Renal cortical epithelial cell (primary cell): ENCODE data around the gene PLLP. TPM values are rescaled to one million over a fixed set of nuclear protein-coding genes. Genes with fewer than 3 reads are reported as not detected.
A peak's percentile ranks its signal among the peaks of the same experiment; 100 is the strongest.
"Not testable (repeated sequence)": the region's sequence is repeated elsewhere in the genome, so short reads cannot be mapped to it uniquely, and the experiment has no call there.

ENCODE experiments used
- DNase-seq: peaks from one replicate; pipeline ENCODE4 v3.0.0-alpha.2; 2011; ENCODE audit warnings: low read depth
- total RNA-seq: library from RNA; depleted of rRNA; stranded (reverse); fragments of >200 nt; gene quantifications from 2 replicates; pipeline ENCODE4 v1.2.3, GENCODE V29; 2014

The PLLP gene
- total RNA-seq, 1 donor from 2014 or later, result 20.6 TPM

DNA sequence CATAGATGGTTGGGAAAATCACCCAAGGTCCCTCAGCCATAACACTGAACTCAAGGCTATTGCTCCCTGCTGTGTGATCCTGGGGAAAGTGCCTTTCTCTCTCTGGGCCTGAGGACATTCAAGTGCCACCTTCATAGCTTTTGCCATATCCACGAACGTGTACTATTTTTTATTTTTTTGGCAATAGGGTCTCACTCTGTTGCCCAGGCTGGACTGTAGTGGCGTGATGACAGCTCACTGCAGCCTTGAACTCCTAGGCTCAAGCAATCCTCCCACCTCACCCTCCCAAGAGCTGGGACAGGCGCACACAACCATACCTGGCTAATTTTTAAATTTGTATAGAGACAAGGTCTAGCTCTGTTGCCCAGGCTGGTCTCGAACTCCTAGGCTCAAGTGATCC, 10.6 kb downstream of the PLLP start:
- no peak for DNase-seq

DNA sequence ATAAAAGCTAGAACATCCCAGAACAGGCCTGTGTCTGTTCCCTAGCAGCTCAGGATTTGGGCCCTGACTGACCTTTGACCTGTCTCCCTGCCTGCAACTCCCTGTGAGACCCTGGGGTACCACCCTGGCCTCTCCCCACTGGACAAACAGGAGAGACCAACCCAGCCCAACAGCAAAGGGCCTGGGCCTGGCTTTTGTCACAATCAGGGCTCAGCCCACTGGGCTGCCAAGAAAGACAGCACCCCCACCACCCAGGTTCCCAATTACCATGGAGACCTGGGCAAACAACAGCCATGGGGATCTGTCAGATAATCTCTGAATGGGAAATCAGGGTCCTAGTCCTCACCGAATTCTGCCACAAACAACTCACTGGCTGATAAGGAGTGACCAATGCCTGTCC, 11.1 kb downstream of the PLLP start:
- no peak for DNase-seq

DNA sequence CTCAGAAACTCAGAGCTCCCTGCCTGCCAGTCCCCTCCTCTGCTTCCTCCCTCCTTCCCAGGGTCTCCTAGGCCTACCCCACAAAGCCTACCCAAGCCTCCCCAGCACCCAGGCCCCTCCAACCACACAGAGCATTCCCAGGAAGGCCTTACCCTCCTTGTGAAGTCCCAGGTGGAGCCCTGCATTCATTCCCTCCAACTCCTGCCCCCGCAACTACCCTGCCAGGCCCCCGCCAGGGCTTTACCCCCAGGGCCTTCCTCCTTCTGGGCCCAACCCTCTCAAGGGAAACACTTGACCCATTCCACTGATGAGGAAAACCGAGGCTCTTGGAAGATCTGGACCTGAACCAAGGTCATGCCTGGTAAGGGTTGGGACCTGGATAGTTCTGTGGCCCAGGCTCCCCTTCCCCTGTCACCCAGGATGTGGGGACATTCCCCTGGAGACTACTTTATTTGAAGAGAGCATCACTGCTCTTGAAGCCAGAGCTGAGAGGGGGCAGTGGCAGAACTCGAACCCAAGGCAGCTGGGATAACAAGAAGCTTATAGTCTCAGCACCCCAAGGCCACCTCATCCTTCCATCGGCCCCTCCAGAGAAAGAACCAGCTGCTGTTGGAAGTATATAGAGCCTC, 12.5 kb downstream of the PLLP start:
- DNase-seq, result no peak

DNA sequence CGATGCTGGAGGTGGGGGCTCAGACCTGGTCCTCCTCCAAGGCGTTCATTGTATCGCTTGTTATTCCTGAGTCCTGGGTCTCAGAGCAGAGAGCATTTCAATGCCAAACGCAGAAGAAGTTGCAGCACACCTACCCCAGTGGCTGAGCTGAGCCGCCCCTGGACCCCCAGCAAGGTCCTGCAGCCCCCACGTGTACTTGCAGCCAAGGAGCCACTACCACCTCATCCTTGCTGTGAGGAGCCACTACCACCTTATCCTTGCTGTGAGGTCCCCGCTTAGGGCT, 13.5 kb downstream of the PLLP start:
- DNase-seq, result no peak

DNA sequence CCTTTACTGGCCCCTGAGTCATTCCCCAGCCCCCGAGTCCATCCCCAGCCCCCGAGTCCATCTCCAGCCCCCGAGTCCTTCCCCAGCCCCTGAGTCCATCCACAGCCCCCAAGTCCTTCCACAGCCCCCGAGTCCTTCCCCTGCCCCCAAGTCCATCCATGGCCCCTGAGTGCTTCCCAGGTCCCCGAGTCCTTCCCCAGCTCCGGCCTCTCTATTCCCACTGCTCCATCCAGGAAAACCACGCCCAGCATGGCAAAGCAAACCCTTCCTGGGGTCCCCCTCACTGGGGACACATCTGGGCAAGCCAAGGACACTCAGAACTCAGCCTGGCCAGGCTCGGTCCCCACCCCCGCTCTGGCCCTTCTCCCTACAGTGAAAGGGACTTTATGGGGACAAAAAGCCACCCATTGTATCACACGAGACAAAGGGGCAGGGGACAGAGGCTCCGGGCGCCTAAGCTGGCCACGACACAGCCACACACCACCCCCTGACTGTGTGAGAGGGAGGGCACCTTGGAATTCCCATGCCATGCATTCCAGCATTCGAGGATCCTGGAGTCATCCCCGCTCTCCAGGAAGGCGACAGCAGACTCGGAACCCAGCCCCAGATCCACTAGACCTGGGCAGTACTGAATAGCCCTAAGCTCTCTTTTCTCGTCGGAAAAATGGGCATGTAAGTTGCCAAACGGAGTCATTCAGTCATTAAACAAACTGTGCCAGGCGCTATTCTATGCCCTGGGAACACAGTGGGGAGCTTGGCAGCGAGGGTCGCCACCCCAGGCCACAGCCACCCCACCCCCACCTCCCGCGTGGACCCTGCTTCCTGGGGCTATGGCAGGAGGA, 14.0 kb downstream of the PLLP start:
- DNase-seq, result no peak

DNA sequence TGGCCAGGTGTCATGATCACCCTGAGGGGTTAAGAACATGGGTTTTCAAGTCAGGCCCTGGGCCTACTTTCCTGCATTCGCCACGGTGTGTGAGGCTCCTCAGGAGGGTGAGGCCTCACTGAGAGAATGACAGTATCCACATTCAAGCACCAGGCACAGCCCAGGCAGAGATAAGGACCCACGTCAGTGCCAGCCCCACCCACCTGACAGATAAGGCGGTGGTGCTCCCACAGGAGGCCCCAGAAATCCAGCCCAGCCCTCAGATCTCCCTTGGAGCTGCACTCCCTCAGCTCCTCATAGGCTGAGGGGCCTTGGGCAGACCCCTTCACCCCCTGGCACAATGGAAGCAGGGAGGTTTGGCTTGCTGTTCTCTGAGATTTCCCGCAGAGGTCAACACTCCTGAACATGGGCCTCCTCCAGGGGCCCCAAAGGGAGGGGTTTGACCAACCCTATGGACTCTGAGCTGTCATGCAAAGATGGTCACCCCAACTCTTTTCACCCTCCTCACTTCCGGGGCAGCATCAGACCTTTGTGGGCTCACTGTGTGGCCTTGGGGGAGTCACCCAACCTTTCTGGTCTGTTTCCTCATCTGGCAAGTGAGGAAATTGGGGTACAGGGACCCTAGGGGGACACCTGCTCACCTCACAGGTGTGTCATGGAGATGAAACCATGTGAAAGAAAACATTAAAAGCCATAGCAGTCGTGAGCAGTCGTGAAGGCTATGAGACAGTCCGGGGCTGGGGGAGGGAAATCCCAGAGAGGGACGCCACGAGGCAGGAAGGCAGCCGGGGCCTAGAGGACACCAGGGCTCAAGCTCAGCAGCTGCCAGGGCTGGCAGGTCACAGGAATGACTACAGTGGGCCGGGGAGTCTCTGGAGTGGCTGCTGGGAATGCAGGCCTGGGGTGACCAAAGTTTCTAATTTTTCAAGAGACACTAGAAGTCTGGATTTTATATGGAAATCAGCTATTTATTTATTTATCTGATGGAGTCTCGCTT, 15.4 kb downstream of the PLLP start:
- DNase-seq, result no peak

DNA sequence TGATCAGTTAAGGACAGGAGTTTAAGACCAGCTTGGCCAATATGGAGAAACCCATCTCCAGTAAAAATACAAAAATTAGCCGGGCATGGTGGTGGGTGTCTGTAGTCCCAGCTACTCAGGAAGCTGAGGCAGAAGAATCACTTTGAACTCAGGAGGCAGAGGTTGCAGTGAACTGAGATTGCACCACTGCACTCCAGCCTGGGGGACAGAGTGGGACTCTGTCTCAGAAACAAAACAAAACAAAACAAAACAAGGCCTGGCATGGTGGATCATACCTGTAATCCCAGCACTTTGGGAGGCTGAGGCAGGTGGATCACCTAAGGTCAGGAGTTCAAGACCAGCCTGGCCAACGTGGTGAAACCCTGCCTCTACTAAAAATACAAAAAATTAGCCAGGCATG, 17.1 kb downstream of the PLLP start:
- not testable (repeated sequence) for DNase-seq

DNA sequence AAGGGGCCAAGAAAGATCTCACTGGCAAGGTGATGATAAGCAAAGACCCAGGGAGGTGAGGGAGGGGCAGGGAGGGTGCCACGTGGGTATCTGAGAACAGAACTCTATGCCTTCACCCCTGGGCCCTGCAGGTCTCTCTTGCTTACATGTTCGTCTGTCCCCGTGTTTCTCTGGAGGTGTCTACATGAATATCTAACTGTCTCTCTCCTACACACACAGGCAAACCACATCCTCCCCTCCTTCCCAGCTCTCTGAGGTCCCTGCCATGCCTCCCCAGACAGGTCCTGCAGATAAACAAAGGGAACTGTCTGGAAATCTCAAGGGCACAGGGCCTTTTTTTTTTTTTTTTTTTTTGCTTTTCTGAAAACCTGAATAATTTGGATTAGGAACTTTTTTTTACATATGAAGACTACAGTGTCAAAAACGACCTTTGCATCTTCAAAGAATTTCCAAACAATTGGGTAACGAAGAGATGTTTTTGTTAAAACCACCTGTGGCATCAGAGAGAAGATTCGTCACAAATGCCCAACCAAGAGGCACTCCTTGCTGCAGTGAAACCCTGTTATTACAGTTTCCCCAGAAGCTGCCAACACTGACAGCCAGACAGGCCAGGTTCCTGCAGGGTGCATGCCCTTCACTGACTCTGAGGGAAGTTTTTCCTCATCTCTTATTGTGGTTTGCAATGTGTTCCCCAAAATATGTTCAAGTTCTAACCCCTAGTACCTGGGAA, 17.8 kb downstream of the PLLP start:
- peak; percentile 35 for DNase-seq

DNA sequence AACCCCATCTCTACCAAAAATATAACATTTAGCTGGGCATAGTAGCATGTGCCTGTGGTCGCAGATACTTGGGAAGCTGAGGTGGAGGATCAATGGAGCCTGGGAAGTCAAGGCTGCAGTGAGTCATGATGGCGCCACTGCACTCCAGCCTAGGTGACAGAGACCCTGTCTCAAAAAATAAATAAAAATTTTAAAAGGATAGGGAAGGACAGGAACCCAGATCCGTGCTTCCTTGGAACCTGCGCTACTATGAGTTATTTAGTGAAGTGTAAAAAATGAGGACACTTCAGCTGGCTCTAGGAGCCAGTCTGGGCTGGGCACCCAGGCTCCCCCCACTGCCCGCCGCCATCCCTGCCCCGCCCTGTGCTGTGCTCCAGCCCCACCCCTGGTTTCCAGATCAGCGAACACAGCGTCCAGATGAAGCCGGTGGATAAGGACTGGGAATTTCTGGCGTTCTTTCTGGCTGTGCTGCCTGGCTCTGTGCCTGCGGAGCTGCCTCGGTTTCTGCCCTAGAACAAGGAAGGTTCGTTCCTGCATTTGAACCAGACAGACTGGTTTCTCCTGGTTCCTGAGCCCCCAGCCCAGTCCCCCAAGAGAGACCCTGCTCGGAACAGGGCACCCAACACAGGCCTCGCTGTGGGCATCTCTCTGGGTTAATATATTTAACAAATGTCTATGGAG, 18.5 kb downstream of the PLLP start:
- DNase-seq, result peak; percentile 84

DNA sequence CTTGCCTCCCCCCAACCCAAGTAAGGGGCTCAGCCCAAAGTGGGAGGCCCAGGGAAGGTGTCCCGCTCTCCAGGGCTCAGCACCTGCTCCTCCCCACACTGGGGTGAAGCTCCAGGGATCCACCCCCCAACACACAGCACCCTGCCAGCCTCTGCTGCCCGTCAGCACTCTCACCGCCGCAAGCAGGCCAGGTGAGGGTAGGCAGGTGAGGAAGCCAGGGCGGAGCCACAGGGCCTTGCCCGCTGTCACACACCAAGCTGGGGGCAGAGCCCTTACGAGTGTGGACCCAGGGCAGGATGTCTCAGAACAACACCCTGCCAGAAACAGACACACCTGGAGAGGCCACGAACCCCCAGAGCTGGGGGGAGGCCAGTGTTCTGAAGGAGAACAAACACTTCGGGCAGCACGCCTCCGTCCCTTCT, 19.5 kb downstream of the PLLP start:
- no peak for DNase-seq

DNA sequence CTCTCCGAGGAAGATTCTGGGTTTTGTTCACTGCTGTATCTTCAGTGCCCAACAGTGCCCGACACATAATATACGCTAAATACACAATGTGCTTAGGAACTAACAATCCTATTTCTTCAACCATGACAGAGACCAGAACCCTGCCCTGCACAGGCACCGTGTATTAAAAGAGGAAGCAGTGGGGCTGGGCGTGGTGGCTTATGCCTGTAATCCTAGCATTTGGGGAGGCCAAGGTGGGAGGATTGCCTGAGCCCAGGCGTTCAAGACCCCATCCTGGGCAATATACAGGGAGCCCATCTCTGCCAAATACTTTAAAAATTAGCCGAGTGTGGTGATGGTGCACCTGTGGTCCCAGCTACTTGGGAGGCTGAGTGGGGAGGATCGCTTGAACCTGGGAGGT, 20.1 kb downstream of the PLLP start:
- DNase-seq, result no peak

DNA sequence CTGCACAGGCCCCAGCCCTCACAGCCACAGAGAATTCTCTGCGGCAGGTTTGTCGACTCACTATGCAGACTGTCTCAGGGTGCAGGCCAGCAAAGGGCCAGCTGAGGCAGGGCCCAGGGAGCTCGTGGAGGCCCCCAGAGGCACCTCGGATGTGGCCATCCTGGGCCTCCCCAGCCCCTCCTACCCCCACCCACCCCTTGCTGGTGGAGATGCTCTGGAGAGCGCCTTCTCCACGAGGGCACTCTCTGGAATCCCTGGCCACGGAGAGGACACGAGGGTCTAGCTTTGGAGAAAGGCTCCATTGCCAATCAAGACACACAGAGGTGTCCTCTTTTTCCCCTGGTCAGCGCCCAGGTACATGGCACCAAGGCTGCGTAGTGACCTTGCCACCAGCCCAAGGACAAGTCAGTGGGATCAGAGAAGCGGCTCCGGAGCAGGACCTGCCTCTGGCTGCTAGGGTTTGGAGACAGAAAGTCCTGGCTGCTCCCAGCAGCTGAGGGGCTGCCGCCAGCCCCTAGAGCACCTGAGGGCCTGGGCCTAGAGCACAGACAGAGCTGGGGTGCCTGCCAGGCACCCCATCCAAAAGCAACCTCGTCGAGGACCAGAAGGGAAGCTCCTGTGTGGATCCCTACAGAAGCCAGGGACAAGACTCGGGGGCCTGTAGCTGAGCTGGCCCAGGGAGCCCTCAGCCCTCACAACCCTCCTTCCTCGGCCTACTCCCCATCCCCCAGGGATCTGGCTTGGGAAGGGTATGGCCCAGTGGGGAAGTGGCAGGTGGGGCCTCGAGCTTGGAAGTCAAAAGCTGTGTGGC, 20.7 kb downstream of the PLLP start:
- DNase-seq, result no peak

DNA sequence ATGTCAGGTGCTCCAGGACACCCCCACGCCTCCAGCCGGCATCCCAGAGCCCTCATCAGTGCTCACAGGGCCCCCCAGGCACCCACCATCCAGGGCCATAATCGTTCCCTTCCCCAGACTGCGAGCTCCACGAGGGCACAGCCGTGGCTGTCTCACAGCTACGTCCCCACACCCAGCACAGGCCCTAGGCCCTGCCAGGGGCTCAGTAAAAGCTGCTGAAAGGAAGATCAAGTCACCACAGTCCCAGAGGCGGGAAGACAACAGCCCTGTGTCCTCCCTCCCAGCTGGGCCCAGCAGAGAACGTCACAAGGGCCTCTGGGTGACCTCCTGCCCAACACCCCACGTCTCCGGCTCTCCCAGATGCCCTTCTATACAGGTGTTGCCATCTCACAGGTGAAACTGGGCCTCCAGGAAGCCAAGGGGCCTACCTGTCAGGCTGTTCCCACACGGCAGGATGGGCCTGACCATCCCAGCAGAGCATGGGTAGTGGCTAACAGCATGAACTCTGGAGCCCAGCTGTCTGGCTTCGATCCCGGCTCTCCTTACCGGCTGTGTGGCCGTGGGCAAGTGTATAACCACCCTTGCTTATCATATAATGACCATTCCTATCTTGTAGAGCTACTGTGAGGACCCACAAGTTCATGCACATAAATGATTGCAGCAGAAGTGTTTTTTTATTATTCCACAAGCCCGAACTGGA, 21.5 kb downstream of the PLLP start:
- no peak for DNase-seq

DNA sequence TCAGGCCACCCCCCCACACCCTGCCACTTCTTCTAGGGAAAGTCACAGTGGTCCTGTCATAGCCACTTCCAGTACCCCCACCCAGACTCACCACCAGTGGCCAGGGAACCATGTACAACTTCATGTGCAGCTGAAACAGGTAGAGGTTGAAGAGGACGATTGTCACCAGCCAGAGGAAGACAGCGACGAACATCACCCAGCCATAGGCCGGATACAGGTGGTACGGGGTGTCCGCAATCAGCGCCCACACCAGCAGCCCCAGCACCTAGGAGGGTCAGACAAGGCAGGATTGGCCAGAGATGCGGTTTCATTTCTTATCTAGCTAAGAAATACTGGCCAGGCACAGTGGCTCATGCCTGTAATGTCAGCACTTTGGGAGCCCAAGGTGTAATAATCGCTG, 22.7 kb downstream of the PLLP start:
- no peak for DNase-seq

DNA sequence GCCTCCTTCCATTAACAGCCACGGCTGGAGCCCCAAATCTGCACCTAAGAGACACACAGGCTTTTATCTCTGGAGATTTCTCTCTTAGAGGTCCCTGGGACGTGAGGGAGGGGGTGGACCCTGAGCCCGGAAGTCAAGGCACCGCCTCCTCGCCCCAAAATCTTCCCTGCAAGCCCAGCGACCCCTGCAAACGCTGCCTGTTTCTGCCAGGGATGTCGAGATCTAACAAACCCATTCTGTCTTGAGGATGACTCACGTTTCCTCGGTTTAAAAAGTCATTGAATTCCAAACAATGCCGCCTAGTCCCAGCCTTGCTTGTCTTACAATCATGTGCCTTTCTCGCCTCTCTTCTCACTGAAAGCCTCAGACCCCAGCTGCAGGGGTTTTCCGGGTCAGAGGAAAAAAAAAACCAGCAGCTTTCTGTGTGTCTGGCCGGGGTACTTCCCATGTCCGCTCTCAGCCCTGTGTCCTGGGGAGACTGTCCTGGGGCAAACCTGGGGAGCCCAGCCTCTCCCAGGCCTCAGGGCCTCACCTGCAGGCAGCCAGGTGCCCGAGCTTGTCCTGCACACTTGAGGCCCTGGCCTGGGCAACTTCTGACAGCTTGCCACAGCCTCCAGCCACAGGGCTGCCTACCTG, 24.1 kb downstream of the PLLP start:
- peak; percentile 91 for DNase-seq

DNA sequence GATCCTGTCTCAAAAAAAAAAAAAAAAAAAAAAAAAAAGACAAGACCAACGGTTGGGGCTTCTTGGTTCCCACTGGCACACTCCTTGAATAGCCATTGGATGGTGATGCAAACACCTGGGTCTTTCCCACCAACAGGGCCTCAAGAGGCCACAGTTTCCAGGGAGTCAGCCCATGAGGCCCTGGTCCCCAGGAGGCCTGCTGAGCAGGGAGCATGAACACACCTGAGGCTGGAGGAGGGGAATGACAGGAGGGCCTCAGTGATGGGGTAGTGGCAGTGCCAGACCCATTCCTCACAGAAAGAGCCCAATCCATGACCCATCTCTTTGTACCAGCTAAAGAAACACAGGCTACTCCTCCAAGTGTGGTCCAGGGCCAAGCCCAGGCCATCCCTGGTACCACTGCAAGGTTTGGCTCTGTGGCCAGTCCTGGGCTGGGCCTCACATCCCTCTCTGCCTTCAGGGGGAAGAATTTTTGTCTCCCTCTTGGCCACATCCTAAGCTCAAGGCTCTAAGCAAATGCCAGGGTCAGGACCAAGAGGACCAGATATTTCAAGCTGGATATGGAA, 25.5 kb downstream of the PLLP start:
- DNase-seq, result no peak

DNA sequence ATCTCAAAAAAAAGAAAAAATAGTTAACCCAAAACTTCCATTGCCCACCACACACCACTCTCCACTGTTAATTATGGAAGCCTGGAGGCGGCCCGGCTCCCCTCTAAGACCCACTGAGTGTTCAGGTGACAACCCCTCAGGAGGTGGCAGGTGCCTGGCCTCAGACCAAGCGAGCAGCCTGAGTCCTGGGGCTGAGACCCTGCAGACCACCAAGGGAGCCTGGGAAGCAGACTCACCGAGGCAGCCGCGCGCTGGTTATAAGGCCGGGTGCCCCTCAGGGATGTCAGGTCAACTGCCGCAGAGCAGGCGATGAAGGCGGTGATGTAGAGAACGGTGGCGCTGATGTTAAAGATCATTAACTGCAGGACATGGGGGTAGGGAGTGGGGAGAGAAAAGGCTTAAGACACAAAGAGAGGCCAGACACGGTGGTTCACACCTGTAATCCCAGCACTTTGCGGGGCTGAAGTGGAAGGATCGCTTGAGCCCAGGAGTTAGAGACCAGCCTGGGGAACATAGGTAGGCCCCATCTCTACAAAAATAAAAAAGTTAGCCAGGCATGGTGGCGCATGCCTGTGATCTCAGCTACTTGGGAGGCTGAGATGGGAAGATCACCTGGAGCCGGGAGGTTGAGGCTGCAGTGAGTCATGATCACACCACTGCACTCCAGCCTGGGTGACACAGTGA, 26.1 kb downstream of the PLLP start:
- DNase-seq, result no peak

DNA sequence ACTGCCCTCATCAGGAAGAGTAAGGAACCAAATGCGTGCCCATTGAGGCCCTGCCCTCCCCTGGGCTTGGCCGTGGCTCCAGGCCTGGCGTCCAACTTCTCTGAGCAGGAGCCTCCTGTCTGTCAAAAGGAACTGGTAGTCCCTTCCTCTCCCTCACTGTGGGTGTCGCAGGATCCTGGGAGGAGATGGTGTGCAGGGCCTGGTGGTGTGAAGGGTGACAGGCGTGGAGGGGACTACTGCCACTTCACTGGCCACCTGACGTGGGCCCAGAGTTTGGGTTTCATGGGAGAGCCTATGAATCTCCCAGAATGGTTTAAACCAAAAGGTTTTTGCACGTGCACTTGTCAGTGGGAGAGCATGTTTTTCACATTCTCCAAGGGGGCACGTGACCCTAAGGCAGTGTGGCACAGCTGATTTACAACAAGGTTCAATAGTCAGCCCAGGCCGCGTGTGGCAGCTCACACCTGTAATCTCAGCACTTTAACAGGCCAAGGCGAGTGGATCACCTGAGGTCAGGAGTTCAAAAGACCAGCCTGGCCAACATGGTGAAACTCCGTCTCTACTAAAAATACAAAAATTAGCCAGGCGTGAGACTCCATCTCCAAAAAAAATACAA, 26.9 kb downstream of the PLLP start:
- DNase-seq, result no peak
